ENCODE results near the gene TEX36.

TEX36 gene

GRCh38 chr10:125691160-125691981, 8.4 kb upstream of the TEX36 start:
- Histone ChIP-seq H3K36me3 (ENCODE audit: control insufficient read depth, insufficient read depth, low read length, severe bottlenecking) (no peaks in the 10 kb centered on the region), H3K4me1 (ENCODE audit: control insufficient read depth, insufficient read depth, low read length) (peaks cover 19% of the 10 kb centered on the region), H3K9ac (ENCODE audit: low read length) (no peak overlapping the region), H3K9me3 (ENCODE audit: control insufficient read depth, low read length) (no peaks in the 10 kb centered on the region), H3K4me3 (ENCODE audit: low read length) (no peak overlapping the region), H3K27me3 (replicated peaks; ENCODE audit: control insufficient read depth, insufficient read depth, low read length) (no peaks in the 10 kb centered on the region)
- DNase-seq (ENCODE audit: low read depth), result peak; percentile 55

- Histone ChIP-seq H3K36me3 (ENCODE audit: control insufficient read depth, insufficient read depth, low read length, severe bottlenecking) (no peaks in the 10 kb centered on the region), H3K9me3 (ENCODE audit: control insufficient read depth, low read length) (no peaks in the 10 kb centered on the region), H3K27me3 (replicated peaks; ENCODE audit: control insufficient read depth, insufficient read depth, low read length) (no peaks in the 10 kb centered on the region), H3K4me3 (ENCODE audit: low read length) (no peak overlapping the region), H3K9ac (ENCODE audit: low read length) (no peak overlapping the region), H3K4me1 (ENCODE audit: control insufficient read depth, insufficient read depth, low read length) (peaks cover 16% of the 10 kb centered on the region)
- no peak for DNase-seq (ENCODE audit: low read depth)
Observed at GRCh38 chr10:125689955-125690569, 7.1 kb upstream of the TEX36 start.

- Histone ChIP-seq H3K36me3 (ENCODE audit: control insufficient read depth, insufficient read depth, low read length, severe bottlenecking) (no peaks in the 10 kb centered on the region), H3K9me3 (ENCODE audit: control insufficient read depth, low read length) (no peaks in the 10 kb centered on the region), H3K4me1 (ENCODE audit: control insufficient read depth, insufficient read depth, low read length) (peaks cover 4% of the 10 kb centered on the region), H3K4me3 (ENCODE audit: low read length) (no peak overlapping the region), H3K9ac (ENCODE audit: low read length) (no peak overlapping the region), H3K27me3 (replicated peaks; ENCODE audit: control insufficient read depth, insufficient read depth, low read length) (no peaks in the 10 kb centered on the region)
- no peak for DNase-seq (ENCODE audit: low read depth)
Observed at GRCh38 chr10:125687507-125688185, 4.7 kb upstream of the TEX36 start.

GRCh38 chr10:125684581-125684980, 1.6 kb upstream of the TEX36 start:
- DNase-seq (ENCODE audit: low read depth), result no peak
- Histone ChIP-seq H3K27me3 (replicated peaks; ENCODE audit: control insufficient read depth, insufficient read depth, low read length) (no peaks in the 10 kb centered on the region), H3K4me3 (ENCODE audit: low read length) (no peak overlapping the region), H3K36me3 (ENCODE audit: control insufficient read depth, insufficient read depth, low read length, severe bottlenecking) (no peaks in the 10 kb centered on the region), H3K4me1 (ENCODE audit: control insufficient read depth, insufficient read depth, low read length) (no peaks in the 10 kb centered on the region), H3K9ac (ENCODE audit: low read length) (no peak overlapping the region), H3K9me3 (ENCODE audit: control insufficient read depth, low read length) (no peaks in the 10 kb centered on the region)

- no peak for DNase-seq (ENCODE audit: low read depth)
Observed at GRCh38 chr10:125683821-125684220, 858 bp upstream of the TEX36 start.

GRCh38 chr10:125679436-125679835, 3.5 kb downstream of the TEX36 start:
- Histone ChIP-seq H3K27me3 (replicated peaks; ENCODE audit: control insufficient read depth, insufficient read depth, low read length) (no peaks in the 10 kb centered on the region), H3K9me3 (ENCODE audit: control insufficient read depth, low read length) (peaks cover 28% of the 10 kb centered on the region), H3K9ac (ENCODE audit: low read length) (no peak overlapping the region), H3K4me1 (ENCODE audit: control insufficient read depth, insufficient read depth, low read length) (no peaks in the 10 kb centered on the region), H3K4me3 (ENCODE audit: low read length) (no peak overlapping the region), H3K36me3 (ENCODE audit: control insufficient read depth, insufficient read depth, low read length, severe bottlenecking) (no peaks in the 10 kb centered on the region)
- DNase-seq (ENCODE audit: low read depth), result no peak

More at GRCh38 chr10:125683821-125684220, 858 bp upstream of the TEX36 start:
- Histone ChIP-seq H3K27me3 (replicated peaks; ENCODE audit: control insufficient read depth, insufficient read depth, low read length) (no peaks in the 10 kb centered on the region), H3K4me3 (ENCODE audit: low read length) (no peak overlapping the region), H3K4me1 (ENCODE audit: control insufficient read depth, insufficient read depth, low read length) (no peaks in the 10 kb centered on the region), H3K9ac (ENCODE audit: low read length) (no peak overlapping the region), H3K36me3 (ENCODE audit: control insufficient read depth, insufficient read depth, low read length, severe bottlenecking) (no peaks in the 10 kb centered on the region), H3K9me3 (ENCODE audit: control insufficient read depth, low read length) (no peaks in the 10 kb centered on the region)

- Histone ChIP-seq H3K9ac (ENCODE audit: low read length) (no peak overlapping the region), H3K9me3 (ENCODE audit: control insufficient read depth, low read length) (peaks cover 37% of the 10 kb centered on the region), H3K4me1 (ENCODE audit: control insufficient read depth, insufficient read depth, low read length) (no peaks in the 10 kb centered on the region), H3K27me3 (replicated peaks; ENCODE audit: control insufficient read depth, insufficient read depth, low read length) (no peaks in the 10 kb centered on the region), H3K36me3 (ENCODE audit: control insufficient read depth, insufficient read depth, low read length, severe bottlenecking) (no peaks in the 10 kb centered on the region), H3K4me3 (ENCODE audit: low read length) (no peak overlapping the region)
- no peak for DNase-seq (ENCODE audit: low read depth)
Observed at GRCh38 chr10:125672884-125673283, 10.1 kb downstream of the TEX36 start.

GRCh38 chr10:125662584-125662983, 20.4 kb downstream of the TEX36 start:
- Histone ChIP-seq H3K4me3 (ENCODE audit: low read length) (peak overlapping the region; percentile 3), H3K36me3 (ENCODE audit: control insufficient read depth, insufficient read depth, low read length, severe bottlenecking) (no peaks in the 10 kb centered on the region), H3K4me1 (ENCODE audit: control insufficient read depth, insufficient read depth, low read length) (peaks cover 13% of the 10 kb centered on the region), H3K27me3 (replicated peaks; ENCODE audit: control insufficient read depth, insufficient read depth, low read length) (no peaks in the 10 kb centered on the region), H3K9ac (ENCODE audit: low read length) (no peak overlapping the region), H3K9me3 (ENCODE audit: control insufficient read depth, low read length) (peaks cover 5% of the 10 kb centered on the region)
- peak; percentile 17 for DNase-seq (ENCODE audit: low read depth)

- H3K27me3 ChIP-seq (replicated peaks; ENCODE audit: control insufficient read depth, insufficient read depth, low read length), result no peaks in the 10 kb centered on the region
- peaks cover 5% of the 10 kb centered on the region for H3K9me3 ChIP-seq (ENCODE audit: control insufficient read depth, low read length)
- no peak overlapping the region for H3K9ac ChIP-seq (ENCODE audit: low read length)
- peaks cover 17% of the 10 kb centered on the region for H3K4me1 ChIP-seq (ENCODE audit: control insufficient read depth, insufficient read depth, low read length)
- H3K4me3 ChIP-seq (ENCODE audit: low read length), result peak overlapping the region; percentile 3
- no peaks in the 10 kb centered on the region for H3K36me3 ChIP-seq (ENCODE audit: control insufficient read depth, insufficient read depth, low read length, severe bottlenecking)
- peak; percentile 95 for DNase-seq (ENCODE audit: low read depth)
Observed at GRCh38 chr10:125661941-125662515, 20.9 kb downstream of the TEX36 start.

- Histone ChIP-seq H3K9me3 (ENCODE audit: control insufficient read depth, low read length) (peaks cover 5% of the 10 kb centered on the region), H3K4me1 (ENCODE audit: control insufficient read depth, insufficient read depth, low read length) (peaks cover 19% of the 10 kb centered on the region), H3K9ac (ENCODE audit: low read length) (no peak overlapping the region), H3K4me3 (ENCODE audit: low read length) (peak overlapping the region; percentile 3), H3K27me3 (replicated peaks; ENCODE audit: control insufficient read depth, insufficient read depth, low read length) (no peaks in the 10 kb centered on the region), H3K36me3 (ENCODE audit: control insufficient read depth, insufficient read depth, low read length, severe bottlenecking) (no peaks in the 10 kb centered on the region)
- no peak for DNase-seq (ENCODE audit: low read depth)
Observed at GRCh38 chr10:125661431-125661940, 21.5 kb downstream of the TEX36 start.

GRCh38 chr10:125659071-125659470, 23.9 kb downstream of the TEX36 start:
- DNase-seq (ENCODE audit: low read depth), result no peak
- H3K9ac ChIP-seq (ENCODE audit: low read length), result no peak overlapping the region

More at GRCh38 chr10:125659071-125659470, 23.9 kb downstream of the TEX36 start:
- Histone ChIP-seq H3K36me3 (ENCODE audit: control insufficient read depth, insufficient read depth, low read length, severe bottlenecking) (no peaks in the 10 kb centered on the region), H3K4me1 (ENCODE audit: control insufficient read depth, insufficient read depth, low read length) (peaks cover 27% of the 10 kb centered on the region), H3K27me3 (replicated peaks; ENCODE audit: control insufficient read depth, insufficient read depth, low read length) (no peaks in the 10 kb centered on the region), H3K9me3 (ENCODE audit: control insufficient read depth, low read length) (no peaks in the 10 kb centered on the region), H3K4me3 (ENCODE audit: low read length) (no peak overlapping the region)

Measured in adipocyte (in vitro differentiated cells).